ENCODE measurements around the gene KCNAB3.

The KCNAB3 gene

DNA sequence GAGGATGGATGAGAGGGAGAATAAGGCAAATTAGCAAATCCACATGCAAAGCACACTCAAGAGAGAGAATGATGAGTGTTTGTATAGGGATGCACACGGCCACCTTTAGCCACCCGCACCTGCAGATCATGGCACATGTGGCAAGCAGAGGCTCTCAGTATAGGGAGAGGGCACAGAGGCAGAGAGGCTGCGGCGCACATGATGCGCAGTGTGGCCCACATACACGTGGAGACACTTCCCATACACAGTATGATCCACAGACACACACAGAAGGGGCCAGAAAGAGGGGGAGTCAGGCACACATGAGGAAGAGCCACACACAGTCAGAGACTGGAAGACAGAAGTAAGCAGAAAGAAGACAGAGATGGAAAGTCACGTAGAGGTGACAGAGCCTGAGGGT is 47.6 kb downstream of the KCNAB3 start:
- H3K4me1 ChIP-seq (ENCODE audit: control insufficient read depth in 1 of 2, insufficient read depth in 2 of 2, low read length in 2 of 2) = peaks cover 28 to 29% of the 10 kb centered on the region in 2 donors
- H3K36me3 ChIP-seq (ENCODE audit: control insufficient read depth in 1 of 2, insufficient read depth in 2 of 2, low read length in 2 of 2) = peaks cover 4 to 9% of the 10 kb centered on the region in 2 donors
- no peaks in the 10 kb centered on the region for H3K27me3 ChIP-seq (ENCODE audit: control insufficient read depth in 1 of 2, insufficient read depth in 2 of 2, low read length in 2 of 2)
- no peak overlapping the region for H3K4me3 ChIP-seq (ENCODE audit: low read depth in 1 of 2, low read length in 2 of 2)
- H3K27ac ChIP-seq (ENCODE audit: low read depth, low read length) = no peak overlapping the region
- no peak overlapping the region for H3K9ac ChIP-seq (ENCODE audit: low read depth in 1 of 2, low read length in 2 of 2)
- no peaks in the 10 kb centered on the region for H3K9me3 ChIP-seq (ENCODE audit: control insufficient read depth in 1 of 2, low read length in 2 of 2)

DNA sequence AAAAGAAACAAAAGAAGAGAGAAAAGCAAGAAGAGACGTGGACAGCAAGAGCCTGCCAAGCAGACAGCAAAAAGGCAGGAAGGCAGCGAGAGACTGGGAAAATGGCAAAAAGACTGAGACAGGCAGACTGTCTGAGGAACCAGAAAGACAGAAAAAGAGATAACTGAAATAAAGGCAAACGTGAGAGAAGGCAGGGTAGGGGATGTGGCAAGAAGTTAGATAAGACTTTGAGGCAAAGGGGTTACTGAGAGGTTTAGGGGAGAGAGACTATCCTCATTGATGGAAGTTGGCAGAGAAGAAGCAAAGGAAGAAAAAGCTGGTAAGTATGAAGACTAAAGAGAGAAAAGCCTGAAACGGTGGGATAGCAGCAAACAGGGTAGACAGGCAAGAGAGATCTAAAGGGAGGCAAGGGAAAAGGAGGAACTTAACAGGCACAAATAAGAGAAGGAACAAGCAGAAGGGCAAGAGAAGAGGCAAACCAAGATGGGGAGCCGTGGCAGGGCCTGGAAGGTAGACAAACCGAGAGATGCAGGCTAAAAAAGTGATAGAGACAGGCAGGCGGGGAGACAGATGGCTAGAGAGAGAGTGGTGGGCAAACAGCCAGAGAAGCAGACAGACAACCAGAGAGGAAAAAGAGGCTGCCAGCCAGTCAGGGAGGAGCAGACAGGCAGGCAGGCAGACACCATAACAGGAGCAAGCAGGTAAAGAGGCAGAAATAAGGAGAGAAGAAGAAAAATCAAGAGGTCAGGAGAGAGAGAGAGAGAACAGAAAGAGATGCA is 48.2 kb downstream of the KCNAB3 start:
- Histone ChIP-seq H3K4me3 (ENCODE audit: low read depth in 1 of 2, low read length in 2 of 2) (no peak overlapping the region), H3K4me1 (ENCODE audit: control insufficient read depth in 1 of 2, insufficient read depth in 2 of 2, low read length in 2 of 2) (peaks cover 22 to 23% of the 10 kb centered on the region in 2 donors), H3K9ac (ENCODE audit: low read depth in 1 of 2, low read length in 2 of 2) (no peak overlapping the region), H3K9me3 (ENCODE audit: control insufficient read depth in 1 of 2, low read length in 2 of 2) (no peaks in the 10 kb centered on the region), H3K36me3 (ENCODE audit: control insufficient read depth in 1 of 2, insufficient read depth in 2 of 2, low read length in 2 of 2) (peaks cover 4 to 9% of the 10 kb centered on the region in 2 donors), H3K27ac (ENCODE audit: low read depth, low read length) (no peak overlapping the region), H3K27me3 (ENCODE audit: control insufficient read depth in 1 of 2, insufficient read depth in 2 of 2, low read length in 2 of 2) (no peaks in the 10 kb centered on the region)

DNA sequence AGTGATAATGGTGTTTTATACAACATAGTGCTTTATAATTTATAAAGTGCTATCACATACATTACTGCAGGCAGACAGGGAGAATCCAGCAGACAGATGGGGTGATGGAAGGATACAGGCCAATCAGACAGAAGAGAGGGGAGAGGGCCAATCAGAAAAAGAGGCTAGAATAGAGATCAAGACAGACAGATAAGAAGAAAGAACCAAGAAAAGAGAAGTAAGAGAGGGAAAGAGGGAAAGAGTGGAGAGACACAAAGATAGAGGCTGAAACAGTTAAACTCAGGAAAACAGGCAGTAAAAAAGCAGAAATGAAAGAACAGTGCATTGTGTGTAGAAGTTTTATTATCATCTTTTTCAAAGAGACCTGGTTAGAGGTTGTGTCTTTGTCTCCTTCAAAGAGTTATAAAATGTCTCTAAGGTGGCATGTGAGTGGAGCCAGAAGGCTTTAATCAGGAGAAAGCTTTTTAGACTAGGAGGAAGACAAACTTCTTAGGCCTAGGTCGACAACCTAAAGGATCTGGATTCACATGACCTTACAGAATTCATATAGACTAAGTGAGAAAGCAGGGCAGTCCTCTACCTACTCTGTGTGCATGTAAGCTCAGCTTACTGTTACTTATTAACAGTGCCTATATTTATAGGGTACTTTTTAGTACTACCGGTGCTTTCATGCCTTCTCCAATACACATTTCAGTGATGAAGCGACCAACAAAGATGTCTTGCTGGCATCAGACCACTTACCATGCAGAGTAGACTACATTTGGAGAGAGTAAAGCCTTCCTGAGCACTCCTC is 49.4 kb downstream of the KCNAB3 start:
- no peak overlapping the region for H3K27ac ChIP-seq (ENCODE audit: low read depth, low read length)

DNA sequence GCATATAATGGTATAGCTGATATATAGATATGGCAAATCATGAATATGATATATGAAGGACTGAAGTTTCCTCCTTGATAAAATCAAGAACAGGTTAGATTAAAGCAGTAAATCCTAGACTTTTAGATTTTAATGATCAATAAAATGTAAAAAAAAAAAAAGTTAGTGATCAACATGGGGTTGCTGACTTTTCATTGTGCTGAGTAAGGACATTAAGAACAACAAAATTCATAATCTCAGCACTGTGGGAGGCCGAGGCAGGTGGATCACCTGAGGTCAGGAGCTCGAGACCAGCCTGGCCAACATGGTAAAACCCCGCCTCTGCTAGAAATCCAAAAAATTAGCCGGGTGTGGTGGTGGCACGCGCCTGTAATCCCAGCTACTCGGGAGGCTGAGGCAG is 51.4 kb downstream of the KCNAB3 start:
- Histone ChIP-seq H3K4me3 (ENCODE audit: low read depth in 1 of 2, low read length in 2 of 2) (no peak overlapping the region), H3K9ac (ENCODE audit: low read depth in 1 of 2, low read length in 2 of 2) (no peak overlapping the region), H3K27ac (ENCODE audit: low read depth, low read length) (no peak overlapping the region), H3K27me3 (ENCODE audit: control insufficient read depth in 1 of 2, insufficient read depth in 2 of 2, low read length in 2 of 2) (no peaks in the 10 kb centered on the region), H3K4me1 (ENCODE audit: control insufficient read depth in 1 of 2, insufficient read depth in 2 of 2, low read length in 2 of 2) (peaks cover 13% of the 10 kb centered on the region in 2 donors), H3K36me3 (ENCODE audit: control insufficient read depth in 1 of 2, insufficient read depth in 2 of 2, low read length in 2 of 2) (peaks cover 4 to 9% of the 10 kb centered on the region in 2 donors), H3K9me3 (ENCODE audit: control insufficient read depth in 1 of 2, low read length in 2 of 2) (no peaks in the 10 kb centered on the region)

More for the DNA sequence above, 49.4 kb downstream of the KCNAB3 start:
- Histone ChIP-seq H3K9ac (ENCODE audit: low read depth in 1 of 2, low read length in 2 of 2) (no peak overlapping the region), H3K4me1 (ENCODE audit: control insufficient read depth in 1 of 2, insufficient read depth in 2 of 2, low read length in 2 of 2) (peaks cover 13 to 18% of the 10 kb centered on the region in 2 donors), H3K36me3 (ENCODE audit: control insufficient read depth in 1 of 2, insufficient read depth in 2 of 2, low read length in 2 of 2) (peaks cover 4 to 9% of the 10 kb centered on the region in 2 donors), H3K27me3 (ENCODE audit: control insufficient read depth in 1 of 2, insufficient read depth in 2 of 2, low read length in 2 of 2) (no peaks in the 10 kb centered on the region), H3K9me3 (ENCODE audit: control insufficient read depth in 1 of 2, low read length in 2 of 2) (no peaks in the 10 kb centered on the region), H3K4me3 (ENCODE audit: low read depth in 1 of 2, low read length in 2 of 2) (no peak overlapping the region)

DNA sequence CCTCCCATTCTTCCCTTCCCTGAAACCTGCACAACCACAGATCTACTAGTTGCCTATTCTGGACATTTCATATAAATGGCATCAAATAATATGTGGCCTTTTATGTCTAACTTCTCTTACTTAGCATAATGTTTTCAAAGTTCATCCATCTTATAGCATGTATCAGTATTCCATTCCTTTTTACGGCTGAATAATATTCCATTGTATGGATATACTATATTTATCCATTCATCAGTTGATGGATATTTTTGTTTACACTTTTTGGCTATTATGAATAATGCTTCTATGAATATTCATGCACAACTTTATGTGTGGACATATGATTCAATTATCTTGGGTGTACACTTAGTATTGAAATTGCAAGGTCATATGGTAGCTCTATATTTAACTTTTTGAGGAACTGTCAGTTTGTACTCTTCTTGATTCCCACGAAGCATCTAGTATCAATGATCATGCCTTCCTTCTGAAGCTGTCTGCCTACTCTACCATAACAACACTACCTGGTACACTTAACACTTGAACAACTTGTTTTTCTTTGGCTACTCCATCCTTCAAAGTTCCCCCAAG is 53.8 kb downstream of the KCNAB3 start:
- Histone ChIP-seq H3K36me3 (ENCODE audit: control insufficient read depth in 1 of 2, insufficient read depth in 2 of 2, low read length in 2 of 2) (peaks cover 4 to 9% of the 10 kb centered on the region in 2 donors), H3K4me3 (ENCODE audit: low read depth in 1 of 2, low read length in 2 of 2) (no peak overlapping the region), H3K27ac (ENCODE audit: low read depth, low read length) (no peak overlapping the region), H3K27me3 (ENCODE audit: control insufficient read depth in 1 of 2, insufficient read depth in 2 of 2, low read length in 2 of 2) (no peaks in the 10 kb centered on the region), H3K4me1 (ENCODE audit: control insufficient read depth in 1 of 2, insufficient read depth in 2 of 2, low read length in 2 of 2) (no peaks in the 10 kb centered on the region), H3K9me3 (ENCODE audit: control insufficient read depth in 1 of 2, low read length in 2 of 2) (no peaks in the 10 kb centered on the region), H3K9ac (ENCODE audit: low read depth in 1 of 2, low read length in 2 of 2) (no peak overlapping the region)

DNA sequence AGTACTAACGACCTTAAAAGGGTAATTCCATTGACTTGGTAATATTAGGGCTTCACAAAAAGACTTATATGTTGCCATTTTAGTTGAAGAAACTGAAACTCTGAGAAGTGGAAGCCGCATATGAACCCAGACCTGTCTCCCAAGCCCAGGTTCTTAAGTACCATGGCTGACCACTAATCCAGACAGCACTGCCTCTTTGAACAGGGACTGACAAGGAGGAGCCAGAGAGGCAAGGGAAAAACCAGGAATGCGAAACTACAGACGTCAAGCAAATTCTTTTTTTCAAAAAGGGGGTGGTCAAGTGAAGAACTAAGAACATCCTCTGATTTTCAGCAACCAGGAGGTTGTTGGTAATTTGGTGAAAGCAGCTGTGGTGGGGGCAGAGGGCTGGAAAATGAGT is 56.6 kb downstream of the KCNAB3 start:
- Histone ChIP-seq H3K27me3 (ENCODE audit: control insufficient read depth in 1 of 2, insufficient read depth in 2 of 2, low read length in 2 of 2) (no peaks in the 10 kb centered on the region), H3K4me1 (ENCODE audit: control insufficient read depth in 1 of 2, insufficient read depth in 2 of 2, low read length in 2 of 2) (peaks cover 0 to 2% of the 10 kb centered on the region in 2 donors), H3K36me3 (ENCODE audit: control insufficient read depth in 1 of 2, insufficient read depth in 2 of 2, low read length in 2 of 2) (no peaks in the 10 kb centered on the region), H3K27ac (ENCODE audit: low read depth, low read length) (no peak overlapping the region), H3K4me3 (ENCODE audit: low read depth in 1 of 2, low read length in 2 of 2) (no peak overlapping the region), H3K9me3 (ENCODE audit: control insufficient read depth in 1 of 2, low read length in 2 of 2) (no peaks in the 10 kb centered on the region), H3K9ac (ENCODE audit: low read depth in 1 of 2, low read length in 2 of 2) (no peak overlapping the region)

Data from duodenal mucosa (tissue), 2 donors.